ENCODE data around the gene ACADM. TPM values are rescaled to one million over a fixed set of nuclear protein-coding genes. Genes with fewer than 3 reads are reported as not detected.

The ACADM gene
- polyA plus RNA-seq, 1 experiment: 17.0 TPM

- POLR2A ChIA-PET: no interaction called here
- Histone ChIP-seq H3K4me3 (ENCODE audit: low read depth, low read length) (no peak overlapping the region), H3K36me3 (ENCODE audit: control insufficient read depth, insufficient read depth, low read length) (no peaks in the 10 kb centered on the region), H3K27me3 (ENCODE audit: control insufficient read depth, insufficient read depth, low read length) (no peaks in the 10 kb centered on the region)
- DNase-seq (ENCODE audit: low read depth): no peak
- CTCF ChIA-PET: no interaction called here
- TF ChIP-seq CTCF (IDR thresholded peaks at IDR 0.05; ENCODE audit: insufficient read depth, low read depth, low read length): no peak
Measured at GRCh38 chr1:75707191-75707590, 17.3 kb upstream of the ACADM start.

GRCh38 chr1:75708910-75709309 lies 15.6 kb upstream of the ACADM start:
- ChIA-PET POLR2A (no interaction called here), CTCF (no interaction called here)
- DNase-seq (ENCODE audit: low read depth): no peak
- no peaks in the 10 kb centered on the region for H3K27me3 ChIP-seq (ENCODE audit: control insufficient read depth, insufficient read depth, low read length)
- H3K36me3 ChIP-seq (ENCODE audit: control insufficient read depth, insufficient read depth, low read length): no peaks in the 10 kb centered on the region
- H3K4me3 ChIP-seq (ENCODE audit: low read depth, low read length): no peak overlapping the region
- TF ChIP-seq CTCF (IDR thresholded peaks at IDR 0.05; ENCODE audit: insufficient read depth, low read depth, low read length): no peak

GRCh38 chr1:75710832-75711231 lies 13.7 kb upstream of the ACADM start:
- no peak for TF ChIP-seq CTCF (IDR thresholded peaks at IDR 0.05; ENCODE audit: insufficient read depth, low read depth, low read length)
- ChIA-PET CTCF (interaction anchor here (1.0 kb wide), 1 partner anchor 86 kb away, joined by 3 read pairs; no protein-coding TSS in a partner anchor), POLR2A (no interaction called here)
- Histone ChIP-seq H3K4me3 (ENCODE audit: low read depth, low read length) (no peak overlapping the region), H3K27me3 (ENCODE audit: control insufficient read depth, insufficient read depth, low read length) (no peaks in the 10 kb centered on the region), H3K36me3 (ENCODE audit: control insufficient read depth, insufficient read depth, low read length) (no peaks in the 10 kb centered on the region)
- DNase-seq (ENCODE audit: low read depth): no peak

GRCh38 chr1:75711846-75712245 lies 12.7 kb upstream of the ACADM start:
- H3K36me3 ChIP-seq (ENCODE audit: control insufficient read depth, insufficient read depth, low read length): no peaks in the 10 kb centered on the region
- no peak overlapping the region for H3K4me3 ChIP-seq (ENCODE audit: low read depth, low read length)
- ChIA-PET POLR2A (no interaction called here), CTCF (interaction anchor here (1.0 kb wide), 1 partner anchor 87 kb away, joined by 3 read pairs; no protein-coding TSS in a partner anchor)
- no peak for DNase-seq (ENCODE audit: low read depth)
- TF ChIP-seq CTCF (IDR thresholded peaks at IDR 0.05; ENCODE audit: insufficient read depth, low read depth, low read length): no peak
- H3K27me3 ChIP-seq (ENCODE audit: control insufficient read depth, insufficient read depth, low read length): no peaks in the 10 kb centered on the region

- no peaks in the 10 kb centered on the region for H3K36me3 ChIP-seq (ENCODE audit: control insufficient read depth, insufficient read depth, low read length)
- TF ChIP-seq CTCF (IDR thresholded peaks at IDR 0.05; ENCODE audit: insufficient read depth, low read depth, low read length): no peak
- CTCF ChIA-PET: interaction anchor here (0.8 kb wide), 1 partner anchor 9 kb away, joined by 3 read pairs; no protein-coding TSS in a partner anchor
- H3K27me3 ChIP-seq (ENCODE audit: control insufficient read depth, insufficient read depth, low read length): no peaks in the 10 kb centered on the region
- no peak for DNase-seq (ENCODE audit: low read depth)
- POLR2A ChIA-PET: no interaction called here
- H3K4me3 ChIP-seq (ENCODE audit: low read depth, low read length): no peak overlapping the region
Measured at GRCh38 chr1:75712306-75712705, 12.2 kb upstream of the ACADM start.
